GM12873 (cell line): ENCODE data around the gene C11orf21.

ENCODE experiments used
- TF ChIP-seq, protein P1 (sequence below): IDR thresholded peaks from 2 replicates; pipeline ENCODE4 v1.5.1; 2012; ENCODE audit warnings: low read depth, mild to moderate bottlenecking, moderate library complexity, low read length, control low read depth; ENCODE audit not compliant: insufficient read depth; ENCODE audit errors: missing control alignments

Gene C11orf21

GRCh38 chr11:2270322-2271076 is 31.2 kb downstream of the C11orf21 start, which contains the start of gene ASCL2:
Gene ASCL2 (minus strand): TSS chr11:2270588. CDS start chr11:2270332, 256 bp downstream.
- TF ChIP-seq, protein P1, sequence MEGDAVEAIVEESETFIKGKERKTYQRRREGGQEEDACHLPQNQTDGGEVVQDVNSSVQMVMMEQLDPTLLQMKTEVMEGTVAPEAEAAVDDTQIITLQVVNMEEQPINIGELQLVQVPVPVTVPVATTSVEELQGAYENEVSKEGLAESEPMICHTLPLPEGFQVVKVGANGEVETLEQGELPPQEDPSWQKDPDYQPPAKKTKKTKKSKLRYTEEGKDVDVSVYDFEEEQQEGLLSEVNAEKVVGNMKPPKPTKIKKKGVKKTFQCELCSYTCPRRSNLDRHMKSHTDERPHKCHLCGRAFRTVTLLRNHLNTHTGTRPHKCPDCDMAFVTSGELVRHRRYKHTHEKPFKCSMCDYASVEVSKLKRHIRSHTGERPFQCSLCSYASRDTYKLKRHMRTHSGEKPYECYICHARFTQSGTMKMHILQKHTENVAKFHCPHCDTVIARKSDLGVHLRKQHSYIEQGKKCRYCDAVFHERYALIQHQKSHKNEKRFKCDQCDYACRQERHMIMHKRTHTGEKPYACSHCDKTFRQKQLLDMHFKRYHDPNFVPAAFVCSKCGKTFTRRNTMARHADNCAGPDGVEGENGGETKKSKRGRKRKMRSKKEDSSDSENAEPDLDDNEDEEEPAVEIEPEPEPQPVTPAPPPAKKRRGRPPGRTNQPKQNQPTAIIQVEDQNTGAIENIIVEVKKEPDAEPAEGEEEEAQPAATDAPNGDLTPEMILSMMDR: no peak

DNA sequence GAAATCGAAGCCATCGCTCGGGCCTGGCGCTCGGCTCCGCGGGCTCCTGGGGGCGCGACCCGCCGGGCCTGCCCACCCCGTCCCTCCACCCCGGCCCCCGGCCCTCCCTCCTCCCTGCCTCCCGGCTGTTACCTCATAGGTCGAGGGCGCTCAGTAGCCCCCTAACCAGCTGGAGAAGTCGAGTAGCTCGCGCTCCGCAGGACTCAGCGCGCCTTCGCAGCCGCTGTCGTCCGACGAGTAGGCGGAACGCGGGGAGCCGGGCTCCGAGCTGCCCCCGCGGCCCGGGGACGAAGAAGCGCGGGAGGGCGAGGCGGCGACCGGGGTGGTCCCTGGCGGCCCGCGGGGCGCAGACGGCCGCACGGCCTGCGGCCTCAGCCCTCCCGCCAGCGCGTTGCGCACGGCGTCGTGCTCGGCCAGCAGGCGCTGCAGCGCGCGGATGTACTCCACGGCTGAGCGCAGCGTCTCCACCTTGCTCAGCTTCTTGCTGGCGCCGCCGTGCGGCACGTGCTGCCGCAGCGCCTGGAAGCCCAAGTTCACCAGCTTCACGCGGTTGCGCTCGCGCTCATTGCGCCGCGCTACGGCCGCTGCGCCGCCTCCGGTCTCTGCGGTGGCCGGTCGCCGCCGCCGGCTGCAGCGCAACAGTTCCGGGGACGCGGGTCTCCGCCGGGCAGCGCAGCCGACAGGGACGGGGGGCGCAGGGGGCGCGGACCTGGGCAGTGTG is 32.0 kb downstream of the C11orf21 start:
- TF ChIP-seq, protein P1: no peak

DNA sequence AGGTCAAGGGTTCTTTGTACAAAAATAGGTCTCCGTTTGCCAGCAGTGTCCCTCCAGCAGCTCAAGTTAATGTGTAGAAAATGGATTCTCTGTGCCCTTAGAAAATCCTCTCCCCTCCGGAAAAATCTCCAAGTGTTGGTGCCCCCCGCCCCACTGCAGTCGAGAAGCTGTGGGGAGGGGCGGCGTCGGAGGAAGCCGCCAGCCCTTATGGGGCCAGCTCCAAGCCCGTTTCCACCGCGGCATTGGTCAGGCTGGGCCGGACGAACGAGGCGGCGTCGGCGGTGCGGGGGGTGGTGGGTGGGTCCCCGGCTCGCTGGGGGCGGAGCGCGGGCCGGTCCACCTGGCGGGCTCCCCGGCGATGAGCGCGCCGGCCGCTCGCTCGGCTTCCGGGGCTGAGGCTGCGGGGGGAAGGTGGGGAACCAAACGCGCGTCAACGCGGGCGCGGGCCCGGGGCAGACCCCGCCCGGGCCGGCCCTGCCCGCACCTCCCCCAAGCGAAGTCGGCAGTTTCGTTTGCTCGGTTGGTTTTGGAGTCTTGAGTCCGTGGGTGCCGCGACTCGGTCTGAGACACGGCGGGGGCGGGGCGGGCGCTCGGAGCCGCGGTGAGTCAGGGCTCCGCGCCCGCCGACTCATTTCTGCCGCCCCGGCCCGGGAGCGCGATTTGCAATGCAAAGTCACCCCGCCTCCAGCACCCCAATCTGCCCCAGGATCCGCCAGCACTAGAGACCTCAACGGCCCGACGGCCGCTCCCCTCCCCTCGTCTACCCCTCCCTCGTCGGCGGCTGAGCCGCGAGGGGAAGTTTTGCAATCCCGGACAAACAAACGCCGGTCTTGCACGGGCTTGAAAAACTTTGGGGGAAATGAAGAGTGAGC is 32.8 kb downstream of the C11orf21 start:
- TF ChIP-seq, protein P1: no peak

DNA sequence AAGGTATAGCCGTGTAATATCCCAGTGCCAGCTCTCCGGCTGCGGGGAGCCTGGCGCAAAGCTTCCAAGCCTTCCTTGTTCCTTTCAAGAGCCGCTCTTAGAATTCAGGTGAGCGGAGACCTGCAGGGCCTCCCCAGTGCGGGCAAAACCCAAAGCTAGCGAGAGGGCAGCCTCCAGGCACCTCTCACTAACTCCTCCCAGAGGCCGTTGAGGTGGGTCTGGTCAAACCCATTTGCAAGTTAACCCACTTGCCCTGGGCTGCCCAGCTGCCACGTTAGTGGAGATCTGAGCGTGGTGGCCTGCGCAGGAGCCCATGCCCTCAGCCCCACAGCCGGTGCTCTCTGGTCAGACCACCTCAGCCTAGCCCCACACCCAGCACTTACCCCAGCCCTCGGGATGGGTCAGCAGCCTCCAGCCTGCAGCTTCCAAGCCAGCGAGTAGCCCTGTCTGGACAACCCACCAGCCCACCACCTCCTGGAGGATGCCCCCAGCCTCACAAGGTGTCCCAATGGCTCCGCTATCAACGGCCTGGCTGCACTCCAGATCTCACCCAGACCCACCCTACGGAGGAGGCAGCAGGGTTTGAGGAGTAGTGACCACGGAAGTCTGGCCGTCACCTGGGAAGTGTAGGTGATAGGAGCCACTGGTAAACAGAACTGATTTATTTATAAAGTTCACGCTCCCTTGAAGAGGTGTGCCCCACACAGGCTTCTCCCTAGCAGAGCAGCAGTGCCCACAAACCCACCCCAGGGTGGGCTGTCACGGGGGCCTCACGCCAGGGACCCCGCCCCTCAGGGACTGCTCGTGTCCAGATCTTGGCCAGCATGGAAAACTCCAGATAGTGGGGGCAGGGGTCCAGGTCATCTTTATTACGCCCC is 33.6 kb downstream of the C11orf21 start:
- TF ChIP-seq, protein P1: no peak

GRCh38 chr11:2267306-2267850 is 34.3 kb downstream of the C11orf21 start:
- TF ChIP-seq, protein P1: no peak

DNA sequence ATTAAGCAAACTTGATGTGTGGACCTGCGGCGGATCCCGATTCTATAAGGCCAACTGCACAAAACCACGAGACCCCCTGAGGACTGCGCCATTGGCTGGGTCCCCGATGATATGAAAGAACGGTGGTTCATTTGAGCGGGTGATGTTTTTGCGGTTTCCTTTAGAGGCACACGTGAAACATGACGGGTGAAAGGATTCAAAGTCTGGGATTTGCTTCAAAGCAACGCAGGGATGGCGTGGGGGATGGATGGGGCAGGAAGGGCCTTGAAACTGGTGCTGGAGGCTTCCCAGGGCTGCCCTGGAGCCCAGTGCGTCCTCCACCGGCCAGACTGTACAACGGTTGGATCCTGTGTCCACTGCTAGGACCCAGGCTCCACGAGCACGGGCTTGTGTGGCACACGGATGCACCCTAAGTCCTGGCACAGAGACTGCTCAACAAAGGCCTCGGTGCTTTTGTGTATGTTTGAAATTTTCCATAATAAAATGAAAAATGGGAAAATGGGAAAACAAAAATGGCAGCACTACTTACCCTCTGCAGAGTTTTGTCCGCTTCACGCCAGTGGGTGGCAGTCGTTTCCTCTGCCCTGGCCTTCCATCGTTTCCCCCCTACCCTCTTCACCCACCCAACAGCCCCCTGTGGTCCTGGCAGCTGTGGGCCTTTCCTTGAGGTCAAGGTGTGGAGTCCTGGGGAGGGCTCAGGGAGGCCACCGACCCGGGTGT is 35.0 kb downstream of the C11orf21 start:
- TF ChIP-seq, protein P1: no peak
